H9 (cell line): ENCODE measurements around the gene RAD51D. TPM values are rescaled to one million over a fixed set of nuclear protein-coding genes. Genes with fewer than 3 reads are reported as not detected.

ENCODE experiments used
- DNase-seq: peaks from one replicate; pipeline ENCODE4 v3.0.0-alpha.2; 2017
- H2AFZ ChIP-seq: one replicate; pipeline ENCODE4 v1.6.1; 2013; ENCODE audit warnings: mild to moderate bottlenecking, low read length, control low read depth, moderate library complexity
- H2AK5ac ChIP-seq: 2 replicates; pipeline ENCODE4 v1.6.1; 2013; ENCODE audit warnings: low read length, control low read depth, mixed read lengths; ENCODE audit not compliant: insufficient read length
- H2BK120ac ChIP-seq: one replicate; pipeline ENCODE4 v1.6.1; 2013; ENCODE audit warnings: low read depth, mild to moderate bottlenecking, low read length, control low read depth, inconsistent platforms; ENCODE audit not compliant: poor library complexity, severe bottlenecking
- H2BK12ac ChIP-seq: 2 replicates; pipeline ENCODE4 v1.6.1; 2013; ENCODE audit warnings: low read length, control low read depth, mixed read lengths, low read depth; ENCODE audit not compliant: insufficient read length
- H2BK15ac ChIP-seq: 2 replicates; pipeline ENCODE4 v1.6.1; 2013; ENCODE audit warnings: low read depth, low read length, control low read depth
- H2BK20ac ChIP-seq: one replicate; pipeline ENCODE4 v1.6.1; 2013; ENCODE audit warnings: low read depth, mild to moderate bottlenecking, low read length, control low read depth, inconsistent platforms; ENCODE audit not compliant: poor library complexity, severe bottlenecking
- H2BK5ac ChIP-seq: 2 replicates; pipeline ENCODE4 v1.6.1; 2013; ENCODE audit warnings: low read length, control low read depth, mixed read lengths; ENCODE audit not compliant: insufficient read length
- H3K14ac ChIP-seq: 2 replicates; pipeline ENCODE4 v1.6.1; 2013; ENCODE audit warnings: low read length, control low read depth; ENCODE audit not compliant: insufficient read depth
- H3K18ac ChIP-seq: 2 replicates; pipeline ENCODE4 v1.6.1; 2013; ENCODE audit warnings: low read depth, mild to moderate bottlenecking, mixed read lengths, low read length, control low read depth; ENCODE audit not compliant: insufficient read length
- H3K23ac ChIP-seq: 2 replicates; pipeline ENCODE4 v1.6.1; 2013; ENCODE audit warnings: low read length, control low read depth, mixed read lengths, low read depth; ENCODE audit not compliant: insufficient read length
- H3K23me2 ChIP-seq: 2 replicates; pipeline ENCODE4 v1.6.1; 2013; ENCODE audit warnings: low read depth, mild to moderate bottlenecking, mixed read lengths, low read length, control low read depth; ENCODE audit not compliant: insufficient read length, poor library complexity, severe bottlenecking
- H3K27ac ChIP-seq: 2 replicates; pipeline ENCODE4 v1.5.1; 2013; ENCODE audit warnings: low read length, control low read depth, mixed read lengths, low read depth; ENCODE audit not compliant: insufficient read length
- H3K27me3 ChIP-seq: 2 replicates; pipeline ENCODE4 v1.6.1; 2013; ENCODE audit warnings: low read length, control low read depth, inconsistent platforms; ENCODE audit not compliant: insufficient read depth
- H3K4ac ChIP-seq: 2 replicates; pipeline ENCODE4 v1.6.1; 2013; ENCODE audit warnings: low read depth, mild to moderate bottlenecking, control low read depth, inconsistent platforms, low read length, moderate library complexity
- H3K4me1 ChIP-seq: 2 replicates; pipeline ENCODE4 v1.6.1; 2013; ENCODE audit warnings: low read length, control low read depth, inconsistent platforms; ENCODE audit not compliant: insufficient read depth
- H3K4me2 ChIP-seq: 2 replicates; pipeline ENCODE4 v1.6.1; 2013; ENCODE audit warnings: low read length, control low read depth, mixed read lengths; ENCODE audit not compliant: insufficient read length, insufficient read depth
- H3K56ac ChIP-seq: 2 replicates; pipeline ENCODE4 v1.6.1; 2013; ENCODE audit warnings: low read depth, mild to moderate bottlenecking, mixed read lengths, low read length, control low read depth; ENCODE audit not compliant: insufficient read length
- H3K79me1 ChIP-seq: 2 replicates; pipeline ENCODE4 v1.6.1; 2013; ENCODE audit warnings: low read depth, mild to moderate bottlenecking, moderate library complexity, low read length, control low read depth, inconsistent platforms; ENCODE audit not compliant: insufficient read depth, poor library complexity, severe bottlenecking
- H3K79me2 ChIP-seq: 2 replicates; pipeline ENCODE4 v1.6.1; 2013; ENCODE audit warnings: low read length, control low read depth, inconsistent platforms; ENCODE audit not compliant: insufficient read depth
- H3K9ac ChIP-seq: 2 replicates; pipeline ENCODE4 v1.6.1; 2013; ENCODE audit warnings: low read length, control low read depth, mixed read lengths; ENCODE audit not compliant: insufficient read length; ENCODE audit errors: extremely low read depth
- H3K9me3 ChIP-seq: one replicate; pipeline ENCODE4 v1.6.1; 2013; ENCODE audit warnings: low read depth, low read length, inconsistent platforms; ENCODE audit not compliant: control insufficient read depth
- H3T11ph ChIP-seq: one replicate; pipeline ENCODE4 v1.6.1; 2013; ENCODE audit warnings: mild to moderate bottlenecking, low read length, control low read depth, inconsistent platforms
- H4K20me1 ChIP-seq: one replicate; pipeline ENCODE4 v1.6.1; 2013; ENCODE audit not compliant: control insufficient read depth, insufficient read length, insufficient read depth
- H4K5ac ChIP-seq: 2 replicates; pipeline ENCODE4 v1.6.1; 2013; ENCODE audit warnings: low read depth, mild to moderate bottlenecking, mixed read lengths, low read length, control low read depth; ENCODE audit not compliant: insufficient read length
- H4K8ac ChIP-seq: replicated peaks from 2 replicates; pipeline ENCODE4 v1.6.1; 2013; ENCODE audit warnings: low read length, control low read depth, mixed read lengths, low read depth; ENCODE audit not compliant: insufficient read length
- H4K91ac ChIP-seq: 2 replicates; pipeline ENCODE4 v1.6.1; 2013; ENCODE audit warnings: low read depth, mild to moderate bottlenecking, moderate library complexity, mixed read lengths, low read length, control low read depth; ENCODE audit not compliant: insufficient read length
- H3K27ac Mint-ChIP-seq, 3 experiments: 2 replicates in 2 of 3; 3 replicates in 1 of 3; pipeline ENCODE4 v1.8.0; 2020 to 2021; ENCODE audit warnings: mixed read lengths in 3 of 3, mild to moderate bottlenecking in 1 of 3, moderate library complexity in 1 of 3
- H3K27me3 Mint-ChIP-seq: 2 replicates; pipeline ENCODE4 v1.8.0; 2021; ENCODE audit warnings: low read depth, mild to moderate bottlenecking, moderate library complexity, mixed read lengths
- H3K36me3 Mint-ChIP-seq, 3 experiments: 2 replicates in 2 of 3; 3 replicates in 1 of 3; pipeline ENCODE4 v1.8.0; 2020 to 2021; ENCODE audit warnings: low read depth in 3 of 3, mixed read lengths in 3 of 3; ENCODE audit not compliant: insufficient read depth in 1 of 3
- H3K4me1 Mint-ChIP-seq, 2 experiments: 2 replicates each; pipeline ENCODE4 v1.8.0; 2020; ENCODE audit warnings: mixed read lengths in 2 of 2
- H3K4me3 Mint-ChIP-seq, 2 experiments: 2 replicates in 1 of 2; 3 replicates in 1 of 2; pipeline ENCODE4 v1.8.0; 2020 to 2021; ENCODE audit warnings: mild to moderate bottlenecking in 2 of 2, mixed read lengths in 2 of 2, moderate library complexity in 1 of 2
- H3K9me3 Mint-ChIP-seq, 2 experiments: 2 replicates in 1 of 2; 3 replicates in 1 of 2; pipeline ENCODE4 v1.8.0; 2020; ENCODE audit warnings: mild to moderate bottlenecking in 2 of 2, mixed read lengths in 2 of 2, moderate library complexity in 1 of 2
- WGBS: extraction: QIAGEN DNeasy Blood & Tissue Kit; methylation state at CpG from one replicate; pipeline ENCODE4 v1.1.7; 2013; ENCODE audit warnings: missing lambda C conversion rate, low lambda C conversion rate, mixed read lengths; ENCODE audit not compliant: insufficient read length; ENCODE audit errors: extremely low coverage; 5-methylcytosine and 5-hydroxymethylcytosine counted together
- total RNA-seq: library from RNA; stranded (reverse); gene quantifications from 2 replicates; pipeline ENCODE4 v1.2.1, GENCODE V29; 2021
- TF ChIP-seq, protein P1 (sequence below): fragments of 200-600 bp; sonication (generic); conservative IDR thresholded peaks from 3 replicates; pipeline ENCODE4 v1.8.0; 2021; ENCODE audit warnings: antibody characterized with exemption, mild to moderate bottlenecking

RAD51D gene
- total RNA-seq, 1 experiment from 2014 or later: 15.8 TPM

DNA sequence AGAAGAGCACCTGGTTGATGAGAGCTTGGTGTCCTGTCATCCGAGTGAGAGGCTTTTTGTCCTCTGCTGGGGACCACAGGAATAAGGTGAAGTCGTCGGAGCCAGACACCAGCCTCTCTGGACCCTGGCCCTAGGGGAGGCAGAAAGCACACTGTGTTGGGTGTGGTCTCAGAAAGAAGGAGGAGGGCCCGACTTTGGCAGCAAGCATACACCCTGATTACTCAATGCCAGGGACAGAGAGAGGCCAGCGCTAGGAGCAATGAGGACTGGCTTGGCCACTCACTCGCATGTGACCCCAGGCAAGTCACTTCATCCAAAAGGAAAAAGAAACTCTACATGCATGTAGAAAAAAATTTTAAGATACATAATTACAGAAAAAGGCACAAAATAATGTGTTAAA, 15.7 kb upstream of the RAD51D start:
- Histone ChIP-seq H3K27me3 (no peaks in the 10 kb centered on the region), H4K20me1 (no peaks in the 10 kb centered on the region), H3K9me3 (no peaks in the 10 kb centered on the region), H2BK12ac (no peak overlapping the region), H3K14ac (no peak overlapping the region), H2AK5ac (no peak overlapping the region), H4K91ac (no peak overlapping the region), H3K79me2 (peaks cover 2% of the 10 kb centered on the region; the same call in 1 of the 2 replicates), H4K8ac (no peak overlapping the region), H2AFZ (no peak overlapping the region), H3T11ph (no peak overlapping the region), H4K5ac (no peak overlapping the region), H2BK5ac (no peak overlapping the region), H3K23ac (no peak overlapping the region), H3K79me1 (peaks cover 5% of the 10 kb centered on the region), H3K18ac (no peak overlapping the region), H3K4me2 (no peak overlapping the region), H3K56ac (no peak overlapping the region), H3K4ac (no peak overlapping the region), H2BK15ac (no peak overlapping the region), H3K23me2 (no peaks in the 10 kb centered on the region), H3K27ac (no peak overlapping the region), H3K9ac (no peak overlapping the region), H2BK120ac (no peak overlapping the region), H3K4me1 (no peaks in the 10 kb centered on the region), H2BK20ac (no peak overlapping the region)
- no CpG with 5 or more reads among the region's 6 CpGs for WGBS
- TF ChIP-seq, protein P1, sequence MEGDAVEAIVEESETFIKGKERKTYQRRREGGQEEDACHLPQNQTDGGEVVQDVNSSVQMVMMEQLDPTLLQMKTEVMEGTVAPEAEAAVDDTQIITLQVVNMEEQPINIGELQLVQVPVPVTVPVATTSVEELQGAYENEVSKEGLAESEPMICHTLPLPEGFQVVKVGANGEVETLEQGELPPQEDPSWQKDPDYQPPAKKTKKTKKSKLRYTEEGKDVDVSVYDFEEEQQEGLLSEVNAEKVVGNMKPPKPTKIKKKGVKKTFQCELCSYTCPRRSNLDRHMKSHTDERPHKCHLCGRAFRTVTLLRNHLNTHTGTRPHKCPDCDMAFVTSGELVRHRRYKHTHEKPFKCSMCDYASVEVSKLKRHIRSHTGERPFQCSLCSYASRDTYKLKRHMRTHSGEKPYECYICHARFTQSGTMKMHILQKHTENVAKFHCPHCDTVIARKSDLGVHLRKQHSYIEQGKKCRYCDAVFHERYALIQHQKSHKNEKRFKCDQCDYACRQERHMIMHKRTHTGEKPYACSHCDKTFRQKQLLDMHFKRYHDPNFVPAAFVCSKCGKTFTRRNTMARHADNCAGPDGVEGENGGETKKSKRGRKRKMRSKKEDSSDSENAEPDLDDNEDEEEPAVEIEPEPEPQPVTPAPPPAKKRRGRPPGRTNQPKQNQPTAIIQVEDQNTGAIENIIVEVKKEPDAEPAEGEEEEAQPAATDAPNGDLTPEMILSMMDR: no peak
- no peak for DNase-seq
- Mint-ChIP-seq H3K4me3 (no peak overlapping the region), H3K9me3 (no peaks in the 10 kb centered on the region; a peak in 1 of 5 replicates), H3K27me3 (no peaks in the 10 kb centered on the region), H3K27ac (no peak overlapping the region), H3K36me3 (peaks cover 66 to 97% (median 82%) of the 10 kb centered on the region in 3 experiments), H3K4me1 (no peaks in the 10 kb centered on the region)
